ENCODE results near the gene BBS9. TPM values are rescaled to one million over a fixed set of nuclear protein-coding genes. Genes with fewer than 3 reads are reported as not detected.
"Not testable (repeated sequence)": the region's sequence is repeated elsewhere in the genome, so short reads cannot be mapped to it uniquely, and the experiment has no call there.

BBS9 gene
- total RNA-seq, 6 experiments from 2014 or later, result 3.0 to 8.0 (median 6.6) TPM

DNA sequence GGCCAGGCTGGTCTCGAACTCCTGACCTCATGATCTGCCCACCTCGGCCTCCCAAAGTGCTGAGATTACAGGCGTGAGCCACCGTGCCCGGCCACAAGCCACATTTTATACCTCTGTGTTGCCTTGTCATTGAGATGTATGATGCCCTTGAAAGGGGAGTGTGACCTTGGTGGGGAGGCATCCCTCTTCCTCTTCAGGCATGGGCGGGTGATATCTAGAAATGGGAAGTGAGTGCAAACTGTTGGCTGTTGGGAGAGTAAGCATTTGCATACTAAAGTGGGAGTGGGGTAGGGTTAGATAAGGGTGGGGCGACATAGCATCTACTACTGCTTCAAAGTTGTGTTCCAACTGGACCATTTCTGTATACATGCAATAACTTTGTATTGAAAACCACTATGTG, 40.2 kb upstream of the BBS9 start:
- Histone ChIP-seq H3K36me3 (peaks cover 0 to under 1% (median 0%) of the 10 kb centered on the region in 4 donors), H3K27ac (no peak overlapping the region), H3K4me3 (no peak overlapping the region), H3K27me3 (no peaks in the 10 kb centered on the region), H3K4me1 (no peaks in the 10 kb centered on the region), H3K9me3 (no peaks in the 10 kb centered on the region)
- intact Hi-C loops (cut with DNase I), result no loop called here
- WGBS (ENCODE audit: insufficient coverage, low coverage, low lambda C conversion rate, missing lambda C conversion rate), result 83% methylated on average over 1 of the region's 7 CpGs
- ATAC-seq (no peak), DNase-seq (no peak)
- TF ChIP-seq POLR2A (IDR thresholded peaks at IDR 0.05), result no peak
- TF ChIP-seq, protein P1, sequence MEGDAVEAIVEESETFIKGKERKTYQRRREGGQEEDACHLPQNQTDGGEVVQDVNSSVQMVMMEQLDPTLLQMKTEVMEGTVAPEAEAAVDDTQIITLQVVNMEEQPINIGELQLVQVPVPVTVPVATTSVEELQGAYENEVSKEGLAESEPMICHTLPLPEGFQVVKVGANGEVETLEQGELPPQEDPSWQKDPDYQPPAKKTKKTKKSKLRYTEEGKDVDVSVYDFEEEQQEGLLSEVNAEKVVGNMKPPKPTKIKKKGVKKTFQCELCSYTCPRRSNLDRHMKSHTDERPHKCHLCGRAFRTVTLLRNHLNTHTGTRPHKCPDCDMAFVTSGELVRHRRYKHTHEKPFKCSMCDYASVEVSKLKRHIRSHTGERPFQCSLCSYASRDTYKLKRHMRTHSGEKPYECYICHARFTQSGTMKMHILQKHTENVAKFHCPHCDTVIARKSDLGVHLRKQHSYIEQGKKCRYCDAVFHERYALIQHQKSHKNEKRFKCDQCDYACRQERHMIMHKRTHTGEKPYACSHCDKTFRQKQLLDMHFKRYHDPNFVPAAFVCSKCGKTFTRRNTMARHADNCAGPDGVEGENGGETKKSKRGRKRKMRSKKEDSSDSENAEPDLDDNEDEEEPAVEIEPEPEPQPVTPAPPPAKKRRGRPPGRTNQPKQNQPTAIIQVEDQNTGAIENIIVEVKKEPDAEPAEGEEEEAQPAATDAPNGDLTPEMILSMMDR (IDR thresholded peaks at IDR 0.05), result no peak

DNA sequence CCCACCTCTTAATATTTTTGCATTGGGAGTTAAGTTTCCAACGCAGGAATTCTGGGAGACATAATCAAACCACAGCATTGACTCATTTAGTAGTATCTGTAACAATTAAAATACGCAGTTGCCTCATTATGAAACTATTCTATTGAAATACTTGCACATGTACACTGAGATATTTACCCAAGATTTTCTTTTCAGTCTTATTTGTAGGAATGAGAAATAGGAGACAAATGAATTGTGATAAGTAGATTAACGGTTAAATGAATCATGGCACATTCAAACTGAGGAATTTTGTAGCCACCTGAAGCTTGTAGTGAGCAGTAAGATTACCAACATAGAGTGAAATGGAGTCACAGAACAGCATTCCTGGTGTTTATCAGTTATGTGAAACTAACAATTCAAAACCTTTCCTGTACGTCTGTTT, 38.2 kb upstream of the BBS9 start:
- Histone ChIP-seq H3K27me3 (no peaks in the 10 kb centered on the region), H3K4me1 (no peaks in the 10 kb centered on the region), H3K4me3 (no peak overlapping the region), H3K36me3 (peaks cover 1 to 16% (median 4%) of the 10 kb centered on the region in 4 donors), H3K27ac (no peak overlapping the region), H3K9me3 (no peaks in the 10 kb centered on the region)
- no peak for DNase-seq
- TF ChIP-seq, protein P1 (IDR thresholded peaks at IDR 0.05), result no peak
- no peak for TF ChIP-seq POLR2A (IDR thresholded peaks at IDR 0.05)
- 89% methylated on average over 4 of the region's 4 CpGs for WGBS (ENCODE audit: insufficient coverage, low coverage, low lambda C conversion rate, missing lambda C conversion rate)
- intact Hi-C loops (cut with DNase I), result no loop called here
- no peak for ATAC-seq

DNA sequence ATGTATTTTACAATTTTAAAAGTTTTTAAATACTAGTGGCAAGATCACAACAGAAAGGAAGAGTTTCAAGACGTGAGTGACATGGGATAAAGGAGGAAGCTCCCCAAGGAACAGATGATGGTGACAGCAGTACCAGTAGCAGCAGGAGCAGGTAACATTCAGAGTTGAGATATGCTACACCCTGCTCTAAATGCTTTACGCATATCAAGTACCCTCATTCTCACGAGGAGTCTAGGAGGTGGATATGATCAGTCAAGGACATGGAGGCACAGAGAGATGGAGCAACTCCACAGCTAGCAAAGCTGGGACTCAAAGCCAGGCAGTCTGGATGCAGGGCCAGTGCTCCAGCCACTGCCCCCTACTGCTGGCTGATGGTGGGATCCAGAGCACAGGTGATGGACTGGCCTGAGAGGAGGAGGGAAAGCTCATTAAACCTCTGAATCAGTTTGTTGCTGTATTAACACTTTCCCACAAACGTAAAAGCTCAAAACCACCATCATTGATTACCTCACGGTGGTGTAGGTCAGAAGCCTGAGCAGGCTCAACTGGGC, 37.6 kb upstream of the BBS9 start:
- no peak for ATAC-seq
- intact Hi-C loops (cut with DNase I), result no loop called here
- 72% methylated on average over 4 of the region's 5 CpGs for WGBS (ENCODE audit: insufficient coverage, low coverage, low lambda C conversion rate, missing lambda C conversion rate)

DNA sequence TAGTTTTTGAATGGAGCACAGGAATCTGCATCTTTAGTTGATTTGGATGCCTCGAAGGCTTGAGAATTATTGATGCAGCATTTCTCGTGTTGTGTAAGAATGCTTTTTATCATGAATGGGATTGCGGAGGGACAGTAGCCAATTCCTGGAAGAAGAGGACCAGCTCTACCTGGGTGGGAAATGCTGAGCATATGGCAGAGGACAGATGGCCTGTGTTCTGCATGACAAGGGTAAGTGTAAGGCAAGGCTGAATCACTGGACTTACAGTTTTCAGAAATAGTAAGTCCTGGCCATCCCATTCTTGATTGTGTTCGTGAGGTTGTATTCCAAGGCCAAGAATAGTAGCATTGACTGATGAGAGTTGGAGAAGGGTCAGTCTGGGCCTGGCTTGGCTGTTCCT, 36.1 kb upstream of the BBS9 start:
- Histone ChIP-seq H3K4me1 (no peaks in the 10 kb centered on the region), H3K27ac (no peak overlapping the region), H3K9me3 (no peaks in the 10 kb centered on the region), H3K4me3 (no peak overlapping the region), H3K27me3 (no peaks in the 10 kb centered on the region), H3K36me3 (peaks cover 4 to 35% (median 15%) of the 10 kb centered on the region in 4 donors)
- ATAC-seq (no peak), DNase-seq (no peak)
- WGBS (ENCODE audit: insufficient coverage, low coverage, low lambda C conversion rate, missing lambda C conversion rate), result 89% methylated on average over 3 of the region's 4 CpGs
- no peak for TF ChIP-seq POLR2A (IDR thresholded peaks at IDR 0.05)
- TF ChIP-seq, protein P1 (IDR thresholded peaks at IDR 0.05), result no peak
- intact Hi-C loops (cut with DNase I), result no loop called here

More for the DNA sequence above, 37.6 kb upstream of the BBS9 start:
- H3K36me3 ChIP-seq, result peaks cover 4 to 22% (median 10%) of the 10 kb centered on the region in 4 donors
- no peak for TF ChIP-seq POLR2A (IDR thresholded peaks at IDR 0.05)
- TF ChIP-seq, protein P1 (IDR thresholded peaks at IDR 0.05), result no peak
- H3K27me3 ChIP-seq, result no peaks in the 10 kb centered on the region
- H3K27ac ChIP-seq, result no peak overlapping the region
- no peaks in the 10 kb centered on the region for H3K4me1 ChIP-seq
- no peaks in the 10 kb centered on the region for H3K9me3 ChIP-seq
- H3K4me3 ChIP-seq, result no peak overlapping the region
- DNase-seq, result no peak

DNA sequence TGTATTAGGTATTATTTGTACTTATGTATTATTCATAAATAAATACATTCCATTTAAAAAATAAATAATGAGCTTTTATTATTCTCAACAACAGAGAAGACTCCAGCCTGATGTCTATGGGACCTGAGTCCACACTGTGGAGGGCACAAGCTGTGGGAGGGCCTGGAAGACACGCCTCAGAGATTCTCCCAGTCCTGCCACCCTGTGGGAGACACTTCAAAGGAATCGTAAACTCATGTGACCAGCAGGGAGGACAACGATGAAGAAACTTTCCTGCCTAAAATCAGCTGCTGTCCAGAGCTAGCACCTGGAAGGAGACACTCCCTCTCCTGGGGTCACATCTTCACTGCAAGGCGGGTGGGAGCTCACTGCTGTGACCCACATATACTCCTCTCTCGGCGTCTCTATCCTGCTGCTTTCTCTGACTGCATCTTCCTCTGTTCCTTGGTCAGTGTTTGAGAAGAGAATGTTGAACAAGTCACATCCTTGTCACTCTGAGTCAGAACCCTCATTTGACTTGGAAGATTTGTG, 34.6 kb upstream of the BBS9 start:
- intact Hi-C loops (cut with DNase I); H3K4me3 ChIP-seq; ATAC-seq; DNase-seq; H3K27me3 ChIP-seq; H3K27ac ChIP-seq; H3K4me1 ChIP-seq; H3K9me3 ChIP-seq: not testable (repeated sequence)
- 100% methylated on average over 2 of the region's 6 CpGs for WGBS (ENCODE audit: insufficient coverage, low coverage, low lambda C conversion rate, missing lambda C conversion rate)
- H3K36me3 ChIP-seq, result peaks cover 4 to 48% (median 20%) of the 10 kb centered on the region in 4 donors

Data from right lobe of liver (tissue), 6 donors.